ENCODE measurements around the gene DHRS9.
A peak's percentile ranks its signal among the peaks of the same experiment; 100 is the strongest.

DHRS9 gene

DNA sequence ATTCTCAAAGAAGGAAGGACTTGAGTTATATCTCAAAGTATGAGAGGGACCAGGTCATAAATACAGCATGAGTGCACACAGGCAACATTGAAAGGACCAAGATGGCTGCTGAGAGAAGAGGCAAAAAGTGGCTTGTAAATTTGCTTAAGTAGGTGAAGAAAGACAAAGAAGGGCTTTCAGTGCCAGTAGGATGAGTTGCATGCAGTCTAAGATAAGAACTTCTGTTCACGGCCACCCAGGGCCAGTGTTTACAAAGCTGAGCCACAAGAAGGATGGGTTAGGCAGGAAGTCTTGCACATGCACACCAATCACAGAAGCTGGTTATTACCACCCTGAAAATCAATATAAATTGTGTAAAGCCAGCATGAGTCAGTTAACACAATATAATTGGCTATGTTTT is 35.1 kb upstream of the DHRS9 start:
- Histone ChIP-seq H3K36me3 (no peaks in the 10 kb centered on the region), H3K27ac (peak overlapping the region; percentile 3), H3K9me3 (no peaks in the 10 kb centered on the region), H3K27me3 (no peaks in the 10 kb centered on the region), H3K4me3 (ENCODE audit: low read depth in 1 of 2, low read length in 1 of 2) (no peak overlapping the region), H3K4me1 (ENCODE audit: control insufficient read depth in 1 of 2, insufficient read depth in 1 of 2, low read depth in 1 of 2, low read length in 1 of 2) (peaks cover 38% of the 10 kb centered on the region in 2 experiments)
- no peak for TF ChIP-seq CTCF (IDR thresholded peaks at IDR 0.05)

GRCh38 chr2:169034984-169035544 is 34.3 kb upstream of the DHRS9 start:
- no peaks in the 10 kb centered on the region for H3K9me3 ChIP-seq
- TF ChIP-seq CTCF (IDR thresholded peaks at IDR 0.05) = no peak
- peaks cover 38 to 44% of the 10 kb centered on the region in 2 experiments for H3K4me1 ChIP-seq (ENCODE audit: control insufficient read depth in 1 of 2, insufficient read depth in 1 of 2, low read depth in 1 of 2, low read length in 1 of 2)
- no peak overlapping the region for H3K27ac ChIP-seq
- no peak overlapping the region for H3K4me3 ChIP-seq (ENCODE audit: low read depth in 1 of 2, low read length in 1 of 2)
- H3K36me3 ChIP-seq = no peaks in the 10 kb centered on the region
- H3K27me3 ChIP-seq = no peaks in the 10 kb centered on the region

- no peak for TF ChIP-seq CTCF (IDR thresholded peaks at IDR 0.05)
- peaks cover 38 to 44% of the 10 kb centered on the region in 2 experiments for H3K4me1 ChIP-seq (ENCODE audit: control insufficient read depth in 1 of 2, insufficient read depth in 1 of 2, low read depth in 1 of 2, low read length in 1 of 2)
- H3K4me3 ChIP-seq (ENCODE audit: low read depth in 1 of 2, low read length in 1 of 2) = no peak overlapping the region
Measured at GRCh38 chr2:169035887-169036286, 33.5 kb upstream of the DHRS9 start.

GRCh38 chr2:169036736-169037440 is 32.5 kb upstream of the DHRS9 start:
- H3K9me3 ChIP-seq = no peaks in the 10 kb centered on the region
- H3K27me3 ChIP-seq = no peaks in the 10 kb centered on the region
- H3K4me1 ChIP-seq (ENCODE audit: control insufficient read depth in 1 of 2, insufficient read depth in 1 of 2, low read depth in 1 of 2, low read length in 1 of 2) = peaks cover 38 to 44% of the 10 kb centered on the region in 2 experiments
- no peaks in the 10 kb centered on the region for H3K36me3 ChIP-seq
- no peak for TF ChIP-seq CTCF (IDR thresholded peaks at IDR 0.05)
- H3K4me3 ChIP-seq (ENCODE audit: low read depth in 1 of 2, low read length in 1 of 2) = no peak overlapping the region
- peak overlapping the region; percentile 59 for H3K27ac ChIP-seq

More at GRCh38 chr2:169035887-169036286, 33.5 kb upstream of the DHRS9 start:
- Histone ChIP-seq H3K36me3 (no peaks in the 10 kb centered on the region), H3K27me3 (no peaks in the 10 kb centered on the region), H3K9me3 (no peaks in the 10 kb centered on the region), H3K27ac (no peak overlapping the region)

DNA sequence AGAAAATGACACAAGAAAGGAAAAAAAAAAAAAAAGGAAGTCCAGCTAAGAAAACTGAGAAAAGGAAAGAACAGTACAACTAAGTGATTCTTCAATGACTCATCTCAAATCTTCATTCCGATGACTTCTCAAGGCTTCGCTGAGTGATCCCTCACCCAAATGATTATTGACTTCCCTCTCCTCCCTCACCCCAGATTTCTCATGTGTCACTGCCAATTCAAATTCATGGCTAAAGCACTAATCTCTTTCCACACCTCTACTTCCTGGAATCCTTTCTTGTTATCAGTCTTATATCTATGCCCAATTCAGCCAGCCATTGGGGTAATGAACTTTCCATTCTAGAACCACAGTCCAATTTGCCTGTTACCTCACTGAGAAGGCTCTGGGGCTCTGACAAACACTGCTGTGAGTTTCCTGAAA is 31.0 kb upstream of the DHRS9 start:
- H3K27ac ChIP-seq = peak overlapping the region; percentile 60
- no peak for TF ChIP-seq CTCF (IDR thresholded peaks at IDR 0.05)

More for the DNA sequence above, 31.0 kb upstream of the DHRS9 start:
- peak overlapping the region in 1 of 2 experiments; percentile 11 for H3K4me3 ChIP-seq (ENCODE audit: low read depth in 1 of 2, low read length in 1 of 2)
- H3K9me3 ChIP-seq = no peaks in the 10 kb centered on the region
- H3K36me3 ChIP-seq = no peaks in the 10 kb centered on the region
- no peaks in the 10 kb centered on the region for H3K27me3 ChIP-seq
- peaks cover 38 to 44% of the 10 kb centered on the region in 2 experiments for H3K4me1 ChIP-seq (ENCODE audit: control insufficient read depth in 1 of 2, insufficient read depth in 1 of 2, low read depth in 1 of 2, low read length in 1 of 2)
